SU-DHL-6 (cell line): ENCODE data around the gene SGPP2.

Experiments
- H2AFZ ChIP-seq: fragments of 200-600 bp; sonication (generic); 2 replicates; pipeline ENCODE4 v1.6.1; 2014; ENCODE audit warnings: low read depth, mild to moderate bottlenecking, moderate library complexity, mixed read lengths, antibody characterized with exemption, low read length; ENCODE audit not compliant: severe bottlenecking
- H3F3A ChIP-seq: fragments of 200-600 bp; shearing (Covaris generic); 2 replicates; pipeline ENCODE4 v1.6.0; 2016; ENCODE audit warnings: antibody characterized with exemption, mild to moderate bottlenecking; ENCODE audit not compliant: insufficient read depth
- H3K27ac ChIP-seq: fragments of 200-600 bp; sonication (generic); 2 replicates; pipeline ENCODE4 v1.5.1; 2016; ENCODE audit warnings: low read depth, mild to moderate bottlenecking, low read length, moderate library complexity, mixed read lengths
- H3K27me3 ChIP-seq: fragments of 200-600 bp; sonication (generic), shearing (Covaris generic); 2 replicates; pipeline ENCODE4 v1.6.0; 2014; ENCODE audit warnings: mild to moderate bottlenecking, low read length
- H3K36me3 ChIP-seq: fragments of 200-600 bp; sonication (generic); 2 replicates; pipeline ENCODE4 v1.6.1; 2014; ENCODE audit warnings: mild to moderate bottlenecking, low read length, mixed read lengths
- H3K4me2 ChIP-seq: fragments of 300-600, 200-600 bp; shearing (Covaris generic), sonication (generic); 2 replicates; pipeline ENCODE4 v1.6.0; 2014; ENCODE audit warnings: low read length, low read depth, mild to moderate bottlenecking; ENCODE audit not compliant: poor library complexity, severe bottlenecking
- H3K4me3 ChIP-seq: fragments of 200-600 bp; sonication (generic); 2 replicates; pipeline ENCODE4 v1.5.1; 2014; ENCODE audit warnings: antibody characterized with exemption, low read length, mild to moderate bottlenecking, mixed read lengths; ENCODE audit not compliant: insufficient read depth, poor library complexity, severe bottlenecking
- H3K79me2 ChIP-seq: fragments of 200-600 bp; sonication (generic); 2 replicates; pipeline ENCODE4 v1.6.1; 2014; ENCODE audit warnings: mild to moderate bottlenecking, low read length, moderate library complexity; ENCODE audit not compliant: insufficient read depth
- H3K9ac ChIP-seq: fragments of 200-600 bp; sonication (generic); 2 replicates; pipeline ENCODE4 v1.7.0; 2014; ENCODE audit warnings: mild to moderate bottlenecking, low read length
- H3K9me2 ChIP-seq: fragments of 200-600 bp; sonication (generic); replicated peaks from 2 replicates; pipeline ENCODE4 v1.6.1; 2014; ENCODE audit warnings: low read length; ENCODE audit not compliant: insufficient read depth
- H3K9me3 ChIP-seq: fragments of 200-600 bp; sonication (generic); 2 replicates; pipeline ENCODE4 v1.6.1; 2014; ENCODE audit warnings: low read length, mixed read lengths; ENCODE audit not compliant: insufficient read depth
- H4K20me1 ChIP-seq: fragments of 200-600 bp; sonication (generic); 2 replicates; pipeline ENCODE4 v1.6.1; 2014; ENCODE audit warnings: low read depth, mild to moderate bottlenecking, antibody characterized with exemption, low read length, moderate library complexity, mixed read lengths
- CTCF ChIP-seq: fragments of 200-600 bp; sonication (generic); IDR thresholded peaks from one replicate; pipeline ENCODE4 v1.5.1; 2017; ENCODE audit warnings: antibody characterized with exemption, mild to moderate bottlenecking, low read length, moderate library complexity; ENCODE audit not compliant: insufficient read depth, poor library complexity, severe bottlenecking
- EZH2phosphoT487 ChIP-seq: fragments of 200-600 bp; sonication (generic), shearing (Covaris generic); conservative IDR thresholded peaks from 2 replicates; pipeline ENCODE4 v1.6.1; 2018; ENCODE audit warnings: mild to moderate bottlenecking, antibody characterized with exemption, low read length, moderate library complexity, mixed read lengths

Gene SGPP2

GRCh38 chr2:222381566-222381965 lies 42.8 kb upstream of the SGPP2 start:
- H3F3A ChIP-seq, result no peaks in the 10 kb centered on the region
- H3K27me3 ChIP-seq, result no peaks in the 10 kb centered on the region
- no peak for TF ChIP-seq EZH2phosphoT487
- H4K20me1 ChIP-seq, result no peaks in the 10 kb centered on the region
- no peaks in the 10 kb centered on the region for H3K9me2 ChIP-seq
- no peak overlapping the region for H3K9ac ChIP-seq
- H3K27ac ChIP-seq, result no peak overlapping the region
- H3K9me3 ChIP-seq, result no peaks in the 10 kb centered on the region
- H3K4me3 ChIP-seq, result no peak overlapping the region
- H3K36me3 ChIP-seq, result no peaks in the 10 kb centered on the region
- H3K79me2 ChIP-seq, result no peaks in the 10 kb centered on the region
- H3K4me2 ChIP-seq, result no peak overlapping the region
- H2AFZ ChIP-seq, result no peak overlapping the region

GRCh38 chr2:222383255-222383654 lies 41.1 kb upstream of the SGPP2 start:
- Histone ChIP-seq H3K27ac (no peak overlapping the region), H3K27me3 (no peaks in the 10 kb centered on the region), H3K9ac (no peak overlapping the region), H3K4me2 (no peak overlapping the region), H3K9me3 (no peaks in the 10 kb centered on the region), H2AFZ (no peak overlapping the region), H3K9me2 (no peaks in the 10 kb centered on the region), H3F3A (no peaks in the 10 kb centered on the region), H3K4me3 (no peak overlapping the region), H3K36me3 (no peaks in the 10 kb centered on the region), H4K20me1 (no peaks in the 10 kb centered on the region), H3K79me2 (no peaks in the 10 kb centered on the region)
- TF ChIP-seq EZH2phosphoT487 (no peak), CTCF (no peak)

GRCh38 chr2:222391743-222392285 lies 32.5 kb upstream of the SGPP2 start:
- Histone ChIP-seq H4K20me1 (no peaks in the 10 kb centered on the region), H3K9ac (no peak overlapping the region), H3K9me2 (no peaks in the 10 kb centered on the region), H2AFZ (no peak overlapping the region), H3K4me2 (no peak overlapping the region), H3K36me3 (no peaks in the 10 kb centered on the region), H3K4me3 (no peak overlapping the region), H3K79me2 (no peaks in the 10 kb centered on the region), H3F3A (no peaks in the 10 kb centered on the region), H3K27ac (no peak overlapping the region), H3K9me3 (no peaks in the 10 kb centered on the region), H3K27me3 (no peaks in the 10 kb centered on the region)
- TF ChIP-seq EZH2phosphoT487, result no peak
- TF ChIP-seq CTCF, result no peak

- no peak for TF ChIP-seq CTCF
- TF ChIP-seq EZH2phosphoT487, result no peak
- H3K27me3 ChIP-seq, result no peaks in the 10 kb centered on the region
- no peaks in the 10 kb centered on the region for H3K79me2 ChIP-seq
- no peak overlapping the region for H3K9ac ChIP-seq
- no peaks in the 10 kb centered on the region for H3K9me3 ChIP-seq
- no peaks in the 10 kb centered on the region for H3F3A ChIP-seq
- no peak overlapping the region for H3K4me3 ChIP-seq
- H3K9me2 ChIP-seq, result no peaks in the 10 kb centered on the region
- H2AFZ ChIP-seq, result no peak overlapping the region
- no peak overlapping the region for H3K4me2 ChIP-seq
- no peaks in the 10 kb centered on the region for H3K36me3 ChIP-seq
- H3K27ac ChIP-seq, result no peak overlapping the region
- H4K20me1 ChIP-seq, result no peaks in the 10 kb centered on the region
Measured at GRCh38 chr2:222393733-222394267, 30.5 kb upstream of the SGPP2 start.
